Right lobe of liver (tissue), 6 donors: ENCODE results near the gene LRRC43. TPM values are rescaled to one million over a fixed set of nuclear protein-coding genes. Genes with fewer than 3 reads are reported as not detected.

Experiments
- ATAC-seq, 4 donors: fragments of 200-7000 bp; cut with Tn5 transposase; one replicate each; pipeline ENCODE4 v1.9.1; 2020; ENCODE audit warnings: mild to moderate bottlenecking in 4 of 4, moderate library complexity in 4 of 4
- DNase-seq, 3 donors: peaks; one replicate each; pipeline ENCODE4 v3.0.0-alpha.2; 2020
- H3K27ac ChIP-seq, 3 donors: fragments of 200-600 bp; one replicate each; pipeline ENCODE4 v1.8.0; 2022
- H3K27me3 ChIP-seq, 2 donors: fragments of 200-600 bp; one replicate each; pipeline ENCODE4 v1.8.0; 2022
- H3K36me3 ChIP-seq, 4 donors: fragments of 200-600 bp; sonication (generic) in 1 of 4; one replicate each; pipeline versions ENCODE4 v1.5.1 to v1.8.0; 2017 to 2022; ENCODE audit warnings: control low read depth in 1 of 4
- H3K4me1 ChIP-seq, 4 donors: fragments of 200-600 bp; sonication (generic) in 1 of 4; one replicate each; pipeline versions ENCODE4 v1.5.1 to v1.8.0; 2017 to 2022; ENCODE audit warnings: control low read depth in 1 of 4
- H3K4me3 ChIP-seq, 3 donors: fragments of 200-600 bp; one replicate each; pipeline ENCODE4 v1.8.0; 2022
- H3K9me3 ChIP-seq, 4 donors: fragments of 200-600 bp; sonication (generic) in 1 of 4; one replicate each; pipeline versions ENCODE4 v1.5.1 to v1.8.0; 2017 to 2022; ENCODE audit warnings: control low read depth in 1 of 4
- CTCF ChIP-seq, 4 donors: fragments of 200-600 bp in 3 of 4; fragments of 450-650 bp in 1 of 4; IDR thresholded peaks; one replicate each; pipeline versions ENCODE4 v1.5.1 to v1.8.0; 2016 to 2022; ENCODE audit warnings: antibody characterized with exemption in 4 of 4, mild to moderate bottlenecking in 2 of 4
- POLR2A ChIP-seq: fragments of 450-650 bp; IDR thresholded peaks from one replicate; pipeline ENCODE4 v1.6.1; 2017; ENCODE audit warnings: antibody characterized with exemption, mild to moderate bottlenecking
- WGBS: methylation state at CpG from one replicate; pipeline ENCODE4 v1.1.6; 2018; ENCODE audit warnings: low coverage, low lambda C conversion rate; ENCODE audit not compliant: insufficient coverage; ENCODE audit errors: missing lambda C conversion rate; 5-methylcytosine and 5-hydroxymethylcytosine counted together
- intact Hi-C, 2 donors: fragments of 100-400 bp; cut with DNase I; formaldehyde crosslinking; loops; one replicate each; pipeline versions ENCODE4 v1.11.2 to v1.14.1; 2022
- small RNA-seq, 2 experiments: library from RNA; depleted of rRNA; stranded (forward); fragments of <200 nt; gene quantifications; one replicate each; pipeline ENCODE3, GENCODE V24; 2016
- total RNA-seq, 6 experiments: library from RNA; depleted of rRNA in 2 of 6; stranded (reverse); fragments of >200 nt in 2 of 6; fragmentation: NEBNext Ultra II Directional in 3 of 6; extraction: Animal tissue kit (Norgen Biotek cat#: 25700) in 3 of 6; gene quantifications; one replicate each; pipeline versions ENCODE4 v1.1.0 to v1.2.4, GENCODE V29; 2016 to 2023
- donor health status: DM: no; HTN: yes; CAD: no.
- donor health status: DM: no; HTN: no; CAD: no.
- donor health status: DM: no; HTN: no; CAD: no.
- donor health status: DM: no; HTN: yes; CAD: no.
- donor health status: DM: no; HTN: yes; CAD: no.

The LRRC43 gene
- total RNA-seq, 6 experiments from 2014 or later, result 0.26 to 0.37 (median 0.31) TPM; not detected in 3

- ATAC-seq (no peak), DNase-seq (no peak)
- TF ChIP-seq POLR2A (no peak), CTCF (IDR thresholded peaks at IDR 0.05) (no peak)
- WGBS, result 73% methylated on average over 11 of the region's 11 CpGs
- Histone ChIP-seq H3K4me1 (no peaks in the 10 kb centered on the region), H3K9me3 (no peaks in the 10 kb centered on the region), H3K36me3 (peaks cover 0 to 30% (median 6%) of the 10 kb centered on the region in 4 donors), H3K27ac (no peak overlapping the region), H3K27me3 (no peaks in the 10 kb centered on the region), H3K4me3 (no peak overlapping the region)
- intact Hi-C loops, result no loop called here
Measured at GRCh38 chr12:122244565-122245371, 61.8 kb downstream of the LRRC43 start.

- H3K4me1 ChIP-seq, result no peaks in the 10 kb centered on the region
- DNase-seq, result no peak
- no peak overlapping the region for H3K27ac ChIP-seq
- peaks cover 0 to 32% (median 9%) of the 10 kb centered on the region in 4 donors for H3K36me3 ChIP-seq
- no peaks in the 10 kb centered on the region for H3K27me3 ChIP-seq
- H3K9me3 ChIP-seq, result no peaks in the 10 kb centered on the region
- intact Hi-C loops, result no loop called here
- no peak overlapping the region for H3K4me3 ChIP-seq
- TF ChIP-seq POLR2A (no peak), CTCF (IDR thresholded peaks at IDR 0.05) (no peak)
- WGBS, result 100% methylated on average over 1 of the region's 1 CpG
- ATAC-seq, result no peak
Measured at GRCh38 chr12:122245553-122245952, 62.6 kb downstream of the LRRC43 start.

- peaks cover 0 to 12% (median 6%) of the 10 kb centered on the region in 4 donors for H3K36me3 ChIP-seq
- ATAC-seq, result no peak
- H3K4me1 ChIP-seq, result no peaks in the 10 kb centered on the region
- no peak overlapping the region for H3K4me3 ChIP-seq
- no peak overlapping the region for H3K27ac ChIP-seq
- no peaks in the 10 kb centered on the region for H3K9me3 ChIP-seq
- no peak for DNase-seq
- H3K27me3 ChIP-seq, result no peaks in the 10 kb centered on the region
- 98% methylated on average over 5 of the region's 6 CpGs for WGBS
- TF ChIP-seq CTCF (IDR thresholded peaks at IDR 0.05), result no peak
- TF ChIP-seq POLR2A, result no peak
- intact Hi-C loops, result no loop called here
Measured at GRCh38 chr12:122250047-122250446, 67.1 kb downstream of the LRRC43 start.

- H3K36me3 ChIP-seq, result peaks cover 0 to 12% (median 6%) of the 10 kb centered on the region in 4 donors
Measured at GRCh38 chr12:122250536-122250935, 67.6 kb downstream of the LRRC43 start.

More at GRCh38 chr12:122250536-122250935, 67.6 kb downstream of the LRRC43 start:
- no peaks in the 10 kb centered on the region for H3K4me1 ChIP-seq
- no peak for ATAC-seq
- no peak overlapping the region for H3K27ac ChIP-seq
- no peak for DNase-seq
- TF ChIP-seq CTCF (IDR thresholded peaks at IDR 0.05) (no peak), POLR2A (no peak)
- no peak overlapping the region for H3K4me3 ChIP-seq
- intact Hi-C loops, result no loop called here
- WGBS, result 86% methylated on average over 5 of the region's 8 CpGs
- no peaks in the 10 kb centered on the region for H3K9me3 ChIP-seq
- H3K27me3 ChIP-seq, result no peaks in the 10 kb centered on the region

Small RNA genes within 50 kb of the gene (small RNA-seq; reads per million reads assigned to genes)
- 0.26 to 0.29 reads per million in 2 experiments for gene DIABLO

Other genes with a start within 250 kb of the LRRC43 start
- gene BCL7A, start 161.2 kb upstream of the LRRC43 start, total RNA-seq, result 1 to 10 TPM; 3.5 to 6.4 (median 4.6) TPM
- 10 to 100 TPM; 13.9 to 45.9 (median 16.6) TPM for gene MLXIP, start 104.4 kb upstream of the LRRC43 start, total RNA-seq
- not detected for gene IL31, start 8.9 kb upstream of the LRRC43 start, total RNA-seq
- under 1 TPM in 2 of 6 experiments, not detected in 4; 0.42 to 0.43 TPM for gene B3GNT4, start 20.6 kb downstream of the LRRC43 start, total RNA-seq
- 10 to 100 TPM; 21.0 to 41.0 (median 24.1) TPM for gene DIABLO, start 42.9 kb downstream of the LRRC43 start, total RNA-seq
- 10 to 100 TPM in 4 of 6 experiments, 1 to 10 TPM in 2; 8.5 to 14.7 (median 11.6) TPM for gene VPS33A, start 83.4 kb downstream of the LRRC43 start, total RNA-seq
- 10 to 100 TPM; 35.4 to 63.4 (median 43.1) TPM for gene CLIP1, start 239.5 kb downstream of the LRRC43 start, total RNA-seq